NAMALWA (cell line): ENCODE data around the gene DNAJC18.
A peak's percentile ranks its signal among the peaks of the same experiment; 100 is the strongest.
"Not testable (repeated sequence)": the region's sequence is repeated elsewhere in the genome, so short reads cannot be mapped to it uniquely, and the experiment has no call there.

Experiments used
- DNase-seq: peaks from one replicate; pipeline ENCODE4 v3.0.0-alpha.2; 2015; ENCODE audit warnings: low spot score

The DNAJC18 gene

GRCh38 chr5:139387611-139388197, 51.6 kb downstream of the DNAJC18 start:
- peak; percentile 48 for DNase-seq

DNA sequence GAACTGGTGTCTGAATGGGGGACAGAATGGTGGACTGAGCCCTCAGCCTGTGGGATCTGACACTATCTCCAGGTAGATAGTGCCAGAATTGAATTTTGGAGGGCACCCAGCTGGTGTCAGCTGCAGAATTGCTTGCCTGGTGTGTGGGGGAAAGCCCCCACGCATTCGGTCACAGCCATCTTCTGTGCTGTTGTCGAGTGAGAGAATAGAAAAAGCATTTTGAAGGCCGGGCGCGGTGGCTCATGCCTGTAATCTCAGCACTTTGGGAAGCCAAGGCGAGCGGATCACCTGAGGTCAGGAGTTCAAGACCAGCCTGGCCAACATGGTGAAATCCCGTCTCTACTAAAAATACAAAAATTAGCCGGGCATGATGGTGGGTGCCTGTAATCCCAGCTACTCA, 52.4 kb downstream of the DNAJC18 start:
- DNase-seq, result not testable (repeated sequence)

- DNase-seq, result no peak
These were observed 53.3 kb downstream of the DNAJC18 start for GRCh38 chr5:139386050-139386438.

DNA sequence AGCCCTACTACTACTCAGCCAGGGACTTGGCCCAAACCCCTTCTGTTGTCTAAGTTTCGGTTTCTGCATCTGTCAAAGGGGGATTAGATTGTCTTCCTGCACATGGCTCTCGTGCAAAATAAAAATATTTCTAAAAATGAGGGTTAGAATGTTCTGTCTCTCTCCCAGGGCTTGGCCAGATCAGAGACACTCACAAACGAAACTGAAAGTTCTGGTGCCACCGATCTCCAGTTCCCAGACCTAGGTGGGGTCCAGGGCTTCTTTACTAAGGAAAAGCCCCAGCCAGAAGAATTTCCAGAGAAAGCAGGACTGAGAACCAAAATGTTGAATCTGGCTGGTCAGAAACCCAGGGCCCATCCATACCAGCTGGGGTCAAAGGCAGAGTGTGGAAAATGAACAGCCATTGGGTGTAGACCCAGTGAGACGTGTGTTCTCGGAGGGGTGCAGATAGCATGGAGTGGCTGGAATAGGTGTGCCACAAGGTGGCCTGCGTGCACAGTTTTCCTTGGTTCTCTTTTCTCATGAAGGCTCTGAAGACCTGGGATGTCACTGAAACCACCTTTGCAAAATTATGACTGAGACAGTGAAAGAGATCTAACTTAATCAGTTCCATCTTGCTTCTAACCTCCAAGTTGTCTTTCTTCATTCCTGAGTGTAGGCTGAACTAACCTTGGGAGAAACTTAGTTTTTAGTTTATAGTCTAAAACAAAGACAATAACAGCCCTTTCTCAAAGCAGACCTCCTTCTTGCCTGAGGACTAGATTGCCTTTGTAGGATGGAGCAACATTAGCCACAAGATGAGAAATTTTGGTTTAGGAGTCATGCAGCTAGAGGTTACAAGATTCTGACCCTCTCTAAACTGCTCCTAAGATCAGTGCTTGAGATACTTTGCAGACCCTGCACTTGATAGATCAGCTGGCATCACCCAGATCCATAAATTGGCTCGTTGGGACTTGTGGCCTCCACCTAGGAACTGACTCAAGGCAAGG, 54.0 kb downstream of the DNAJC18 start:
- peak; percentile 59 for DNase-seq

DNA sequence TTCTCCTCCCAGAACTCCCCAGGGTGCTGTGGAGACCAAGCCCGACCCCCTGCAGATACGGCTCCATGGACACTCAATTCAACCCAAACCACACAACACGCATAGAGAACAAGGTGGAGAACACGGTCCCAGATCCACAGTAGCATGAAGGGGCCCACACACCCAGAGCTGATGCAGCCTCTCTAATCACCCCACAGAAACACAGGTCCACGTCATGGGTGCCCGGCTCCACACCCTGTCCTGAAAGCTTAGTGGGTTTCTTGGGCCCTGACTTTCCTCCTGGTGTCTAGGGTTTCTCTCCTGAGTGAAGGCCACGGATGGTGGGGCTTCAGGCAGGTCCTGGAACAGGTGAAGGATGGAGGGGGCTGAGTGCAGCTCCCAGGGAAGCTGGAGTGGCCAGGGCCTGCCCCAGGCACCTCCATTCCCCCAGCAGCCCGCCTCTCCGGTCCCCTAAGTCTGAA, 54.7 kb downstream of the DNAJC18 start:
- DNase-seq, result no peak

- no peak for DNase-seq
These were observed 55.2 kb downstream of the DNAJC18 start for GRCh38 chr5:139383993-139384590.

GRCh38 chr5:139383275-139383992, 55.9 kb downstream of the DNAJC18 start, which contains the start of gene SLC23A1:
TSS of gene SLC23A1 (minus strand) at chr5:139383297. CDS start at chr5:139383253, 44 bp downstream.
- DNase-seq, result no peak

DNA sequence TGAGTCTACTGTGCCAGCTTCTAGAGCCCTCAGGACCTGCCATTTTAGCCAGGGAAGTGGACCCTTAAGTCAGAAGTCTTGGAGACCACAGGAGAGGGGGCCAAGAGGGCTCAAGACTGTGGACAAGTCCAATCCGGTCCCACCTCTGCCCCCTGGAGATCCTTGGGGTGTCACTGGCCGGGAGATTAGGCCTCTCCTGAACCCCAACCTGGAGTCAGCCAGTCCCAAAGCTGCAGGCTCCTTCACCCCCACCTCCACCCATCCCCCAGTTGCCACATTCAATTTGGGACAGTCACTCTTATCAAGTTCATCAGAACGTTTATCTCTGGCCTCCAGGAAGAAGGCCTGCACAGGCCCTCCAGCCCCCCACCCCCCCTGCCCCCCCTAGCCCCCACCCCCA, 56.5 kb downstream of the DNAJC18 start:
- DNase-seq, result no peak

- DNase-seq, result no peak
These were observed 57.2 kb downstream of the DNAJC18 start for GRCh38 chr5:139381837-139382761.

GRCh38 chr5:139379626-139380449, 59.5 kb downstream of the DNAJC18 start:
- no peak for DNase-seq

- no peak for DNase-seq
These were observed 60.4 kb downstream of the DNAJC18 start for GRCh38 chr5:139378941-139379361.

DNA sequence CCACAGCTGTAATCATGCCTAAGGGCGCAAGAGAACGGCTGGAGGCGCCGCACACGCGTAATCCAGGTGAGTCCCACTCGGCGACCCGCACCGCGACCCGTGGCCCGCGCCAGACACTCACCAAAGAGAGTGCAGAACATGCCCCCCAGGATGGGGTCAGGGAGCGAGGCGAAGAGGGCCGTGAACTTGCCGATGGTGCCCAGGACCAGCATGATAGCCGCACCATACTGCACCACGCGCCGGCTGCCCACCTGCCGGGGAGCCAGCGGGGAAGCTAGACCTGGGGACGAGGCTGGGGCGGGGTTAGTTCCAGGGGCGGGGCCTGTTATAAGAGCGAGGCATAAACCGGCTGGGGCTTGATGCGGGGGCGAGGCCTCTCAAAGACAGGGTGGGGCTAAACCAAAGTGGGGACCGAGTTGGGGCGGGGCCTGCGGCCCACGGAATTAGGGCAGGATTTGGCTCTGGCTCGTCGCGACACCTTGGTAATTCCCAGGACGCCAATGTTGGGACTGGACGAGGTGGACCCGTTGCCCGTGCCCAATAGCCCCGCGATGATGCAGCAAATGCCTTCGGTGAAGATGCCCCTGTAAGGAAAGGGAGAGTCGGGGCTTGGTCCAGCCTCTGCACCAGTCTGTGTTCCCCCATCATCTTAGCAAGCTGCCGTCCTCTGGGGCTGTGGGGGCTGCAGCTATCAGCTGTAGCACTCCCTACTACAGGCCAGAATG, 61.1 kb downstream of the DNAJC18 start:
- DNase-seq, result no peak

GRCh38 chr5:139377226-139377625, 62.1 kb downstream of the DNAJC18 start:
- no peak for DNase-seq

DNA sequence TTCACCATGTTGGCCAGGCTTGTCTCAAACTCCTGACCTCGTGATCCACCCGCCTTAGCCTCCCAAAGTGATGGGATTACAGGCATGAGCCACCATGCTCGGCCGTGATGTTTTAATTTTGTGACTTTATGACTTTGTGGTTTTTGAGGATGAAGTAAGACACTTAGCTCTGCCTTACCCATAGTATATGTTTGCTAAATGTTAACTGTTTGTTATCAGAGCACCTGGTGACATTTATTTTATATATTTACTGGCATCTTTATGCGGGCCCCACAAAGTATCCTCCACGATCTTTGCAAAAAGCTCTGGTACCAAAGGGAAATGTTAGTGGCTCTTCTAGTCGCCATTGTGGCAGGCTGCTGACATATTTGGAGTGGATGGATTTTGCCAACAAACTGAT, 63.0 kb downstream of the DNAJC18 start:
- DNase-seq, result no peak

DNA sequence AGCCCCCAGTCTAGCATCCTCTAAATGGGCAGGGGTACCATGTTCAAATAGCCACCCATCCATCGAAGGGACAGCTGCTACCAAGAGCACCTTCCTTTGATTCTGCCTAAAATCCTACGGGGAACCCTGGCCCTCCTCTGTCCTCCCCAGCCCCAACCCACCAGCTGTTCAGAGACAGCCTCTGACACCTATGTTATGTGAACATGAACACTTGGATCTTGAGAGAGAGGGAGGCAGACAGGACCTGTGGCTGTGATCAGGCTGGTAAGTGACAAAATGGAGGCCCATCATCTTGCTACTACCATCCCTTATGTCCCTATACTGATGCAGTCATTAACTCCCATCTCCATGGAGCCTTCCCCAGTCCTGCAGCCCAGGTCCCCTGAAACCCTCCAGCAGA, 64.4 kb downstream of the DNAJC18 start:
- no peak for DNase-seq

GRCh38 chr5:139371482-139372435, 67.6 kb downstream of the DNAJC18 start:
- DNase-seq, result peak; percentile 12

DNA sequence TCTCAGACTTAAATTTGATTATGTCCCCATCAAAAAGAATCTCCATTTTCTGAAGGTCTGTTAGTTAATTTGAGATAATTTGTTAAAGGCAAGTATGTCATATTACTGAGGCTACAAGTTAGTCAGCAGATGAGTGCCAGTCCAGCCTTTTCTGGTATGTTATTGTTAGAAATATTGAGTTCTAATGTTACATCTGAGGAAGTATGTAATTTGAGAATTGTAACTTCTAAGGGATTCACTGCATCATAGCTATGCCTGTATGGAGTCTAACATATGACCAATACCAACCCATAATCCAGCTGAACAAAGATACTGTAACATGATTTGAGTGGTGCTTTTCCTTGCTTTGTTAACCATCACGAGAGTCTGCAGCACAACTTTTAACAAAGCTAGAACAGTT, 70.1 kb downstream of the DNAJC18 start:
- no peak for DNase-seq

DNA sequence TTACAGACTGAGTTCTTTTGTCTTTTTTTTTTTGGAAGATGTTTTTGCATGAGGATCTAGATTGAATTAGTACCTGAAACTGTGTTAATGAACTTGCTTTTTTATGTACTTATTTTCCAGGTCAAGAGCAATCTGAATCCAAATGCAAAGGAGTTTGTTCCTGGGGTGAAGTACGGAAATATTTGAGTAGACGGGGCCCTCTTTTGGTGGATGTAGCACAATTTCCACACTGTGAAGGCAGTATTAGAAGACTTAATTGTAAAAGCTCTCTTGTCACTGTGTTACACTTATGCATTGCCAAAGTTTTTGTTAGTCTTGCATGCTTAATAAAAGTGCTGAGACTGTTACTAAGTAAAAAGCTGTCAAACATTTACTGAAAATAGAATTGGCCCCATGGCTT, 70.7 kb downstream of the DNAJC18 start:
- no peak for DNase-seq
